Measurements from ENCODE around the gene RAB8A.
"Not testable (repeated sequence)": the region's sequence is repeated elsewhere in the genome, so short reads cannot be mapped to it uniquely, and the experiment has no call there.

RAB8A gene

DNA sequence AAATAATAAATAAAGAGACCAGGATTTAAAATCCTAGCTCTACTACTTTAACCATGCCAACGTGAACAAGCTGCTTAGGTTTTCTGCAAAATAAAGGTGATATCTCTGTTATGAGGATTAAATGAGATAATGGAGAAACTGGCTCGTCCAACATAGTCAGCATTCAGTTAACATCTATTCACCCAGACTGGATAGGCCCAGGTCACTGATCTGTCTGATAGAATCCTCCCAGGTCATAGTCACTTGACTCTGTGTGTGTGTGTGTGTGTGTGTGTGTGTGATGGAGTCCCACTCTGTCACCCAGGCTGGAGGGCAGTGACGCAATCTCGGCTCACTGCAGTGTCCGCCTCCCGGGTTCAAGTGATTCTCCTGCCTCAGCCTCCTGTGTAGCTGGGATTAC, 12.9 kb upstream of the RAB8A start:
- DNase-seq, result no peak
- TF ChIP-seq, protein P1, sequence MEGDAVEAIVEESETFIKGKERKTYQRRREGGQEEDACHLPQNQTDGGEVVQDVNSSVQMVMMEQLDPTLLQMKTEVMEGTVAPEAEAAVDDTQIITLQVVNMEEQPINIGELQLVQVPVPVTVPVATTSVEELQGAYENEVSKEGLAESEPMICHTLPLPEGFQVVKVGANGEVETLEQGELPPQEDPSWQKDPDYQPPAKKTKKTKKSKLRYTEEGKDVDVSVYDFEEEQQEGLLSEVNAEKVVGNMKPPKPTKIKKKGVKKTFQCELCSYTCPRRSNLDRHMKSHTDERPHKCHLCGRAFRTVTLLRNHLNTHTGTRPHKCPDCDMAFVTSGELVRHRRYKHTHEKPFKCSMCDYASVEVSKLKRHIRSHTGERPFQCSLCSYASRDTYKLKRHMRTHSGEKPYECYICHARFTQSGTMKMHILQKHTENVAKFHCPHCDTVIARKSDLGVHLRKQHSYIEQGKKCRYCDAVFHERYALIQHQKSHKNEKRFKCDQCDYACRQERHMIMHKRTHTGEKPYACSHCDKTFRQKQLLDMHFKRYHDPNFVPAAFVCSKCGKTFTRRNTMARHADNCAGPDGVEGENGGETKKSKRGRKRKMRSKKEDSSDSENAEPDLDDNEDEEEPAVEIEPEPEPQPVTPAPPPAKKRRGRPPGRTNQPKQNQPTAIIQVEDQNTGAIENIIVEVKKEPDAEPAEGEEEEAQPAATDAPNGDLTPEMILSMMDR (IDR thresholded peaks at IDR 0.05), result no peak
- H3K27me3 ChIP-seq, result no peaks in the 10 kb centered on the region
- no peaks in the 10 kb centered on the region for H3K9me3 ChIP-seq
- intact Hi-C loops (cut with DNase I; ENCODE audit: low total_unique reads), result no loop called here
- H3K36me3 ChIP-seq, result peaks cover 97 to 100% (median 98%) of the 10 kb centered on the region in 3 donors
- peaks cover 0 to 26% (median 13%) of the 10 kb centered on the region in 4 donors for H3K4me1 ChIP-seq
- no peak overlapping the region for H3K27ac ChIP-seq
- no peak overlapping the region for H3K4me3 ChIP-seq

DNA sequence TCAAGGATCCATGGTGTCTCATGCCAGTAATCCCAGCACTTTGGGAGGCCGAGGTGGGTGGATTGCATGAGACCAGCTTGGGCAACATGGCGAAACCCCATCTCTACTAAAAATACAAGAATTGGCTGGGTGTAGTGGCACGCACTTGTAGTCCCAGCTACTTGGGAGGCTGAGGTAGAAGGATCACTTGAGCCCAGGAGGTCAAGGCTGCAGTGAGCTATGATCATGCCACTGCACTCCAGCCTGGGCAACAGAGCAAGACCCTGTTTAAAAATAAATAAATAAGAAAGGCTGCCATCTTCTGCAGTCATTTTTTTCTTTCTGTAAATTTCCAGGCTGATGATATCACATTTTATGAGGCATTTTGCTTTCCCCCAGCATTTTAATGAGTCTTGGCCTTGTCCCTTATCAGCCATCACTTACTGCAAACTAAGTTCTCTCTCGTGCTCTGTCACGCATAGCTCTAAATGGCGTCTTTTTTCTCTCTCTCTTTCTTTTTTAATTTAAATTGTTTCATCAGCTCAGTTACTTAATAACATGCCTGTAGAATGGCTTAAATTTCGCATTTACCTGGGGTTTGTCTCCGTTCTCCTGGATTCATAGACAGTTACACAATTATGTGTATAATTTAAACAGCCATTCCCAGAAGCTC, 12.2 kb upstream of the RAB8A start:
- Histone ChIP-seq H3K4me1 (peaks cover 0 to 20% (median 7%) of the 10 kb centered on the region in 4 donors), H3K36me3 (peaks cover 92 to 100% (median 97%) of the 10 kb centered on the region in 3 donors)
- H3K4me3 ChIP-seq; intact Hi-C loops (cut with DNase I; ENCODE audit: low total_unique reads); H3K27ac ChIP-seq; H3K9me3 ChIP-seq; DNase-seq; H3K27me3 ChIP-seq: not testable (repeated sequence)

DNA sequence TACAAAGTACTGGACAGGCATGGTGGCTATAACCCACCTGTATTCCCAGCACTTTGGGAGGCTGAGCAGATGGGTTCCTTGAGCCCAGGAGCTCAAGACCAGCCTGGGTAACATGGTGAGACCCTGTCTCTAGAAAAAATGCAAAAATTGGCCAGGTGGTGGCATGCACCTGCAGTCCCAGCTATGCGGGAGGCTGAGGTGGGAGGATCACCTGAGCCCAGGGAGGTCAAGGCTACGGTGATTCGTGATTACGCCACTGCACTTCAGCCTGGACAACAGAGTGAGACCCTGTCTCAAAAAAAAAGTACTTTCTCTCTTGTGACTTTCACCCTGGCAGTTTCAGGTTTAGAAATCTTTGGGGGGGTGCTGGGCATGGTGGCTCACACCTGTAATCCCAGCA, 11.2 kb upstream of the RAB8A start:
- no peak for DNase-seq
- H3K4me3 ChIP-seq, result no peak overlapping the region
- no peaks in the 10 kb centered on the region for H3K9me3 ChIP-seq
- peaks cover 0 to 17% (median 3%) of the 10 kb centered on the region in 4 donors for H3K4me1 ChIP-seq
- no peaks in the 10 kb centered on the region for H3K27me3 ChIP-seq
- TF ChIP-seq, protein P1 (IDR thresholded peaks at IDR 0.05), result no peak
- H3K27ac ChIP-seq, result no peak overlapping the region
- intact Hi-C loops (cut with DNase I; ENCODE audit: low total_unique reads), result no loop called here
- peaks cover 81 to 100% (median 94%) of the 10 kb centered on the region in 3 donors for H3K36me3 ChIP-seq

DNA sequence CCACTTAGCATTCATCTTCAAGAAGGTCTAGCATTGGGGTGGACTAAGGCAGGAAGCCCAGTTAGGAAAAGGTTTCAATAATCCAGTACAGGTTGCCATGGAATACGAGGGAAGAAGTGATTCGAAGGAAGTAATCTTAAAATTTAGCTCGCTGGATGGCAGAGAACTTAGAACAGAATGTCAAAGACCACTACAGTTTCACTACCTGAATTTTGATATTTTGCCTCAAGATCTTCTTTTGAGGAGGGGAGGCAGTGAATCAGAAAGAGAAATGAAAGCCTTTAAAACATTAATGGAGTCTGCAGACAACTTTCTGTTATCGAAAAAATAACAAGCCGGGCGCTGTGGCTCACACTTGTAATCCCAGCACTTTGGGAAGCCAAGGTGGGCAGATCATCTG, 7.0 kb upstream of the RAB8A start:
- TF ChIP-seq, protein P1 (IDR thresholded peaks at IDR 0.05), result no peak
- Histone ChIP-seq H3K27ac (peak overlapping the region in 1 of 2 donors; percentile 28), H3K36me3 (peaks cover 40 to 64% (median 55%) of the 10 kb centered on the region in 3 donors), H3K4me3 (no peak overlapping the region), H3K9me3 (no peaks in the 10 kb centered on the region), H3K4me1 (peaks cover 0 to 8% (median 0%) of the 10 kb centered on the region in 4 donors), H3K27me3 (no peaks in the 10 kb centered on the region)
- intact Hi-C loops (cut with DNase I; ENCODE audit: low total_unique reads), result no loop called here
- no peak for DNase-seq

DNA sequence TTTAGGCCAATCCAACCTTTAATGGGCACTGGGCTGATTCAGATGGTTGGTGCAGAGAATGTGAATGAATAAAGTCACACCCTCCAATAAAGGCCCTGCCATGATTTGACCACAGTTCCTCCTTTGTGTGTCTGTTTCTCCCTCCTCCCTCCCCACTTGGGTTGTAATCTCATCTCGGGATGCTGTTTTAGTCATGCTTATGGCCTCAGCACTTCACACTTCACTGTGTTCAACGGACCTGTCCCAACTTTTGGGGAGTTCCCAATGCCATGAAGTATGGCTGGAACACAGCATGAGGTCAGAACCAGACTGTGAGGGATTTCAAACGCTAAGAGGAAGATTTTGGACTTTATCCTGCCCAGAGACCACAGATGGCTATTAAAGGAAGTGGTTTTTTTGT, 5.6 kb upstream of the RAB8A start:
- intact Hi-C loops (cut with DNase I; ENCODE audit: low total_unique reads), result no loop called here
- TF ChIP-seq, protein P1 (IDR thresholded peaks at IDR 0.05), result no peak
- H3K36me3 ChIP-seq, result peaks cover 26 to 50% (median 41%) of the 10 kb centered on the region in 3 donors
- no peaks in the 10 kb centered on the region for H3K27me3 ChIP-seq
- no peak for DNase-seq
- peaks cover 0 to 17% (median 6%) of the 10 kb centered on the region in 4 donors for H3K4me1 ChIP-seq
- no peaks in the 10 kb centered on the region for H3K9me3 ChIP-seq
- no peak overlapping the region for H3K4me3 ChIP-seq
- peak overlapping the region; percentile 28 to 41 for H3K27ac ChIP-seq

DNA sequence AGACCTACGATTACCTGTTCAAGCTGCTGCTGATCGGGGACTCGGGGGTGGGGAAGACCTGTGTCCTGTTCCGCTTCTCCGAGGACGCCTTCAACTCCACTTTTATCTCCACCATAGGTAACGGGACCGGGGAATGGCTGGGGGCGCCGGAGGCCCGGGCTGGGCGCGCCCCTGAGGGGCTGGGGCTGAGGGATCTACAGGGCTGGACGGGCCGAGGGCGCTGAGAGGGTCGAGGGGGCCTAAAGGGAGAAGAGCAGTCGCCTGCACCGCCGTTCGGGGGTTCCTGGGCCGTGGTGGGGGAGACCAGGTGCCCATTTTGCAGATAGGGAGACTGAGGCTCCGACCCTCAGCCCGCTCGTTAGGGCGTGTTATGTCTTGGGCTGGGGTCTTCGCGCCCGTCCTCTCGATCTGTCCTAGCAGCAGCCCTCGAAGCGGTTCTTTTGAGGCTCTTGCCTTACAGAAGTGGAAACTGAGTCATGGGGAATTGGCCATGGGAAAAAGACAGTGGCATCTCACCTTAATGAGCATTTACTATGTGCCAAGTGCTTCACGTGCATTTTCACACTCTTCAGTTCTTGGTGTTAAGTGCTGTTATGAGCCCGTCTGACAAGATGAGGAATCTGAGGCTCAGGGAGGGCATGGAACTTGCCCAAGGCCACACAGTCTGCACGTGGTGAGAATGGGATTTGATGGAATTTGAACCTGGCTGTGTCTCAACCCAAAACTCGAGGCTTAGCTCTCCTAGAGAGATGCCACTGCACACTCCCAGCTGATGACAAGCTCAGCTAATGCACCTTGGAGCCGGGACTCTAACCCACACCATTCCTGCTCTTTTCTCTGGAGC, 442 bp downstream of the RAB8A start:
- no peak for DNase-seq
- Histone ChIP-seq H3K9me3 (no peaks in the 10 kb centered on the region), H3K4me3 (peak overlapping the region; percentile 88 to 96), H3K36me3 (no peaks in the 10 kb centered on the region), H3K4me1 (peaks cover 0 to 49% (median 31%) of the 10 kb centered on the region in 4 donors), H3K27me3 (no peaks in the 10 kb centered on the region), H3K27ac (peak overlapping the region; percentile 87 to 97)
- TF ChIP-seq, protein P1 (IDR thresholded peaks at IDR 0.05), result no peak
- intact Hi-C loops (cut with DNase I; ENCODE audit: low total_unique reads), result loop anchor here (5.0 to 10.0 kb wide), 2 partner anchors 70 to 73 kb away; partner anchors contain the start of gene FAM32A
